Kidney (tissue), 14 donors: ENCODE measurements around the gene EPOP. TPM values are rescaled to one million over a fixed set of nuclear protein-coding genes. Genes with fewer than 3 reads are reported as not detected.
"Not testable (repeated sequence)": the region's sequence is repeated elsewhere in the genome, so short reads cannot be mapped to it uniquely, and the experiment has no call there.

Experiments used
- DNase-seq, 5 donors: peaks; one replicate each; pipeline ENCODE4 v3.0.0-alpha.2; 2013 to 2020
- FAIRE-seq: peaks from 2 replicates; lab custom pipeline; 2012; peaks lifted over from hg19 to GRCh38; lab: Jason Lieb, UNC
- H3K27ac ChIP-seq, 2 donors: one replicate each; pipeline ENCODE4 v1.7.0; 2013; ENCODE audit warnings: low read depth in 2 of 2, low read length in 2 of 2, inconsistent platforms in 1 of 2
- H3K27me3 ChIP-seq: one replicate; pipeline ENCODE4 v1.7.1; 2013; ENCODE audit warnings: low read length, inconsistent platforms; ENCODE audit not compliant: control insufficient read depth, insufficient read depth
- H3K36me3 ChIP-seq, 3 donors: one replicate each; pipeline versions ENCODE4 v1.7.0 to v1.7.1; 2013; ENCODE audit warnings: low read length in 3 of 3, control low read depth in 1 of 3, inconsistent platforms in 1 of 3; ENCODE audit not compliant: insufficient read depth in 3 of 3, control insufficient read depth in 2 of 3
- H3K4me1 ChIP-seq, 3 donors: one replicate each; pipeline versions ENCODE4 v1.7.0 to v1.7.1; 2013; ENCODE audit warnings: low read length in 3 of 3, inconsistent platforms in 1 of 3, low read depth in 1 of 3; ENCODE audit not compliant: control insufficient read depth in 2 of 3, insufficient read depth in 2 of 3
- H3K4me3 ChIP-seq, 3 donors: one replicate each; pipeline versions ENCODE4 v1.7.0 to v1.8.1; 2013; ENCODE audit warnings: low read length in 3 of 3, control low read depth in 1 of 3, inconsistent platforms in 1 of 3
- H3K9ac ChIP-seq, 3 donors: one replicate each; pipeline versions ENCODE4 v1.7.0 to v1.7.1; 2013; ENCODE audit warnings: low read length in 3 of 3, control low read depth in 1 of 3, inconsistent platforms in 1 of 3
- H3K9me3 ChIP-seq, 3 donors: one replicate each; pipeline versions ENCODE4 v1.7.0 to v1.7.1; 2013; ENCODE audit warnings: low read length in 3 of 3, control low read depth in 1 of 3, inconsistent platforms in 1 of 3; ENCODE audit not compliant: control insufficient read depth in 2 of 3, insufficient read depth in 1 of 3
- intact Hi-C: fragments of 100-400 bp; cut with DNase I; formaldehyde crosslinking; loops from one replicate; pipeline ENCODE4 v1.11.1; 2022
- polyA plus RNA-seq: library from polyadenylated mRNA; stranded (reverse); fragments of 350-450 nt; fragmentation: Illumina TruSeq; extraction: RNeasy Lipid Tissue Mini Kit (QIAGEN cat#74804); gene quantifications from one replicate; pipeline ENCODE4 v1.2.3, GENCODE V29; 2014; ENCODE audit warnings: low read depth, low replicate concordance; ENCODE audit not compliant: insufficient read depth
- total RNA-seq: library from RNA; stranded (reverse); fragmentation: NEBNext Ultra II Directional; extraction: Animal tissue kit (Norgen Biotek cat#: 25700); gene quantifications from one replicate; pipeline ENCODE4 v1.2.1, GENCODE V29; 2021
- TF ChIP-seq, protein P1 (sequence below): IDR thresholded peaks from 3 replicates; pipeline ENCODE4 v1.5.1; 2012; ENCODE audit warnings: mild to moderate bottlenecking, moderate library complexity, borderline replicate concordance; ENCODE audit not compliant: insufficient read depth; ENCODE audit errors: extremely low read depth
- donor health status: control.
- donor health status: control.
- donor health status: control.
- donor health status: control.
- donor health status: control.
- donor health status: DM: yes; HTN: yes; CAD: no.
- donor health status: Normal renal cell carcinoma (clear cell type).

Gene EPOP
- total and polyA plus RNA-seq, 2 donors from 2014 or later = 0.49 to 1.3 TPM

DNA sequence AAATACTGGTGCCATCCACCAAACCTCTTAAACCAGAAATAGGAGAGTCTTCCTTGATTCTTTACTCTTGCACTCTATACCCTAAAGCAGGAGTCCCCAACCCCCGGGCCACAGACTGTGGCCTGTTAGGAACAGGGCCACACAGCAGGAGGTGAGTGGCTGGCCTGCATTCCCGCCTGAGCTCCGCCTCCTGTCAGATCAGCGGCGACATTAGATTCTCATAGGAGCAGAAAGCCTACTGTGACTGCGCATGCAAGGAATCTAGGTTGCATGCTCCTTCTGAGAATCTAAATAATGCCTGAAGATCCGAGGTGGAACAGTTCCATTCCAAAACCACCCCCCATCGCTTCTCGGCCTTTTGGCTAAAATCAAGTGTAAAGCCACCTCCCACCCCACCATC lies 38.7 kb downstream of the EPOP start:
- Histone ChIP-seq H3K9me3 (no peaks in the 10 kb centered on the region), H3K4me3 (no peak overlapping the region), H3K4me1 (no peaks in the 10 kb centered on the region), H3K27ac (no peak overlapping the region), H3K27me3 (no peaks in the 10 kb centered on the region), H3K9ac (no peak overlapping the region), H3K36me3 (no peaks in the 10 kb centered on the region)
- TF ChIP-seq, protein P1, sequence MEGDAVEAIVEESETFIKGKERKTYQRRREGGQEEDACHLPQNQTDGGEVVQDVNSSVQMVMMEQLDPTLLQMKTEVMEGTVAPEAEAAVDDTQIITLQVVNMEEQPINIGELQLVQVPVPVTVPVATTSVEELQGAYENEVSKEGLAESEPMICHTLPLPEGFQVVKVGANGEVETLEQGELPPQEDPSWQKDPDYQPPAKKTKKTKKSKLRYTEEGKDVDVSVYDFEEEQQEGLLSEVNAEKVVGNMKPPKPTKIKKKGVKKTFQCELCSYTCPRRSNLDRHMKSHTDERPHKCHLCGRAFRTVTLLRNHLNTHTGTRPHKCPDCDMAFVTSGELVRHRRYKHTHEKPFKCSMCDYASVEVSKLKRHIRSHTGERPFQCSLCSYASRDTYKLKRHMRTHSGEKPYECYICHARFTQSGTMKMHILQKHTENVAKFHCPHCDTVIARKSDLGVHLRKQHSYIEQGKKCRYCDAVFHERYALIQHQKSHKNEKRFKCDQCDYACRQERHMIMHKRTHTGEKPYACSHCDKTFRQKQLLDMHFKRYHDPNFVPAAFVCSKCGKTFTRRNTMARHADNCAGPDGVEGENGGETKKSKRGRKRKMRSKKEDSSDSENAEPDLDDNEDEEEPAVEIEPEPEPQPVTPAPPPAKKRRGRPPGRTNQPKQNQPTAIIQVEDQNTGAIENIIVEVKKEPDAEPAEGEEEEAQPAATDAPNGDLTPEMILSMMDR = no peak
- intact Hi-C loops = no loop called here
- no peak for FAIRE-seq
- DNase-seq = no peak

DNA sequence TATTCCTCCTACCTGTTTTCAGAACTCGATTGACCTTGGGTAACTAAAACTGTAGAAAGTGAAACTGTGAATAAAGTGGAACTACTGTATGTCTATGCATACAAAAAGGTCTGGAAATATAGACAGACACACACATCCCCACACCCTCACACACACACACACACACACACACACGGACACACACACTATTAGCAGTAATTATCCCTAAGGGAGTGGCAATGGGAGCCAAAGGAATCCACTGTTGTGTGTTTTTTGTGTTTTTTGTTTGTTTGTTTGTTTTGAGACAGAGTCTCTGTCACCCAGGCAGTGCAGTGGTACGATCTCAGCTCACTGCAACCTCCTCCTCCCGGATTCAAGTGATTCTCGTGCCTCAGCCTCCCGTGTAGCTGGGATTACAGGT lies 42.4 kb downstream of the EPOP start:
- intact Hi-C loops = no loop called here
- no peak for FAIRE-seq

DNA sequence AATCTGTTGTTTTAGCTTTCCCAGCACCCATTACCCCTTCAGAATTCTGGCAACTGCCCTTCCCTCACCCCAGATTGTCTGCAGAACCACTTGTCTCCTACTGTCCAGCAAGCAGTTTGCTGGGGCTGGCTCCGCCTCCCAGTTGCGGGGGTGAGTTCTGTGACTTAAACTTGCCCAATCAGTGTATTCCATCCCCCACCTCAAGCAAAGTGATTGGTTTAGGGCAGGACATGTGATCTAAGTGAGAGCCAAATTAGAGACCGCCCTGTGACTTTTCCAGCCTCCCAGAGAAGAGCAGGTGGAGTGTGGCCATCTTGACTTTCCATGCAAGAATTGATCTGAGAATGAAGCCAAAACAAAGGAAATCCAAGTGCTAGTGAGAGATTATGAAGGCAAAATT lies 46.3 kb downstream of the EPOP start:
- intact Hi-C loops = no loop called here
- H3K27me3 ChIP-seq = no peaks in the 10 kb centered on the region
- no peak overlapping the region for H3K9ac ChIP-seq
- H3K4me1 ChIP-seq = no peaks in the 10 kb centered on the region
- H3K36me3 ChIP-seq = no peaks in the 10 kb centered on the region
- H3K4me3 ChIP-seq = no peak overlapping the region
- TF ChIP-seq, protein P1 = no peak
- no peaks in the 10 kb centered on the region for H3K9me3 ChIP-seq
- DNase-seq = peak in 1 of 5 donors; percentile 4
- no peak overlapping the region for H3K27ac ChIP-seq
- no peak for FAIRE-seq

More for the DNA sequence above, 42.4 kb downstream of the EPOP start:
- no peak for DNase-seq
- TF ChIP-seq, protein P1 = no peak
- Histone ChIP-seq H3K36me3 (no peaks in the 10 kb centered on the region), H3K4me3 (no peak overlapping the region), H3K4me1 (no peaks in the 10 kb centered on the region), H3K27ac (no peak overlapping the region), H3K27me3 (no peaks in the 10 kb centered on the region), H3K9me3 (no peaks in the 10 kb centered on the region), H3K9ac (no peak overlapping the region)

DNA sequence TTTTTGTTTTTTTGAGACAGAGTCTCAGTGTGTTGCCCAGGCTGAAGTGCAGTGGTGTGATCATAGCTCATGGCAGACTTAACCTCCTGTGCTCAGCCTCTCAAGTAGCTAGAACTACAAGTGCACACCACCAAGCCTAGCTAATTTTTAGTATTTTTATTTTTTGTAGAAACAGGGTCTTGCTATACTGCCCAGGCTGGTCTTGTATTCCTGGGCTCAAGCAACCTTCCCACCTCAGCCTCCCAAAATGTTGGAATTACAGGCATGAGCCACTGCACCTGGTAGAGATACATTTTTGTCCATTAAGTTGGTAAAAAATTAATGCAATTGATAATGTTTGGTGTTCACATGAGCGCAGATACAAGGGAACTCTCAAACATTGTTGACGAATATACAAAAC lies 46.8 kb downstream of the EPOP start:
- FAIRE-seq (no peak), DNase-seq (no peak)
- intact Hi-C loops = no loop called here
- Histone ChIP-seq H3K27ac (no peak overlapping the region), H3K4me1 (no peaks in the 10 kb centered on the region), H3K9me3 (no peaks in the 10 kb centered on the region), H3K9ac (no peak overlapping the region), H3K4me3 (no peak overlapping the region), H3K36me3 (no peaks in the 10 kb centered on the region), H3K27me3 (no peaks in the 10 kb centered on the region)
- TF ChIP-seq, protein P1 = no peak

DNA sequence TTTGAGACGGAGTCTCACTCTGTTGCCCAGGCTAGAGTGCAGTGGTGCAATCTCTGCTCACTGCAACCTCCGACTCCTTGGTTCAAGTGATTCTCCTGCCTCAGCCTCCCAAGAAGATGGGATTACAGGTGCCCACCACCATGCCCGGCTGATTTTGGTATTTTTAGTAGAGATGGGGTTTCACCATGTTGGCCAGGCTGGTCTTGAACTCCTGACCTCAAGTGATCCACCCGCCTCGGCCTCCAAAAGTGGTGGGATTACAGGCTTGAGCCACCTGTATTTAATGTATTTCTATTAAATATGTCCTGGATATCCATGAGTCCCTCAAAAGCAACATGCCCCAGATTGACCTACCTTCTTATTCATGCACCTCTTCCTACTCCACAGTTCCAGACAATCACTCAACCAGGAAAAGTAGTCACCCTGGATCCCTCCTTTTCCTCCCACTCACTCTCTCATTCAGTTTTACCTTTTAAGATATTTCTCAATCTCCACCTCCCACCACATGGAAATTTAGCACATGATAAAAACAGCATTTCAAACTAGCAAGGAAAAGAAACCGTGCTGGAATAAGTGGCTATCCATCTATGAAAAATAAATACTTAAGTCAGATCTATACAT lies 48.0 kb downstream of the EPOP start:
- H3K27ac ChIP-seq, H3K4me1 ChIP-seq, FAIRE-seq, H3K27me3 ChIP-seq, intact Hi-C loops, H3K9ac ChIP-seq, H3K9me3 ChIP-seq, H3K36me3 ChIP-seq, DNase-seq, H3K4me3 ChIP-seq: not testable (repeated sequence)
